C1 segment of cervical spinal cord (tissue), 14 donors: ENCODE data around the gene NNT.
A peak's percentile ranks its signal among the peaks of the same experiment; 100 is the strongest.
"Not testable (repeated sequence)": the region's sequence is repeated elsewhere in the genome, so short reads cannot be mapped to it uniquely, and the experiment has no call there.

Experiments used
- DNase-seq, 14 donors: peaks; one replicate each; lab custom pipeline; 2025; lab: John Stamatoyannopoulos, UW

NNT gene

GRCh38 chr5:43702815-43703214 lies 99.8 kb downstream of the NNT start:
- peak in 1 of 14 donors; percentile 84 for DNase-seq

- DNase-seq = peak in 1 of 14 donors; percentile 10
These were observed 101.3 kb downstream of the NNT start for GRCh38 chr5:43704243-43704642.

GRCh38 chr5:43706576-43706975 lies 103.6 kb downstream of the NNT start:
- DNase-seq = not testable (repeated sequence)

GRCh38 chr5:43711496-43711895 lies 108.5 kb downstream of the NNT start:
- DNase-seq = no peak

GRCh38 chr5:43712081-43712480 lies 109.1 kb downstream of the NNT start:
- DNase-seq = no peak

- DNase-seq = not testable (repeated sequence)
These were observed 116.8 kb downstream of the NNT start for GRCh38 chr5:43719783-43720182.

DNA sequence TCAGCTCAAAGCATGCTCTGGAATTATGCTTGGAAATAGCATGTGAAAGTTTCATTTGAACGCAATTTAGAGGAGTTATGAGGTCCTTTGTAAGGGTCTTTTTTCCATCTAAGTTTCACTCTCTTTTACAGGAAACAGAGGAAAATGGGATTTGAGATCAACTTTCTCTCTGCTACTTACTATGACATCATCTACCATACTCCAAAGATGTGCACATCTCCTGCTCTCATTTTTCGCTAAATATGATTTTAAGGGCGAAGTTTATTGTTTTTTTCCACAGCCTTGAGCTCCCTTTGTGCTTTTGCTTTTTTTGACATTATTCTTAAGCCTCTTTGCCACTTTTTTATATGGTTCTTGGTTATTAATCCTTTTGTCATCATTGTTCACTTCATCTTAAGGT lies 125.6 kb downstream of the NNT start:
- no peak for DNase-seq

GRCh38 chr5:43729846-43730478 lies 127.0 kb downstream of the NNT start:
- DNase-seq = no peak

DNA sequence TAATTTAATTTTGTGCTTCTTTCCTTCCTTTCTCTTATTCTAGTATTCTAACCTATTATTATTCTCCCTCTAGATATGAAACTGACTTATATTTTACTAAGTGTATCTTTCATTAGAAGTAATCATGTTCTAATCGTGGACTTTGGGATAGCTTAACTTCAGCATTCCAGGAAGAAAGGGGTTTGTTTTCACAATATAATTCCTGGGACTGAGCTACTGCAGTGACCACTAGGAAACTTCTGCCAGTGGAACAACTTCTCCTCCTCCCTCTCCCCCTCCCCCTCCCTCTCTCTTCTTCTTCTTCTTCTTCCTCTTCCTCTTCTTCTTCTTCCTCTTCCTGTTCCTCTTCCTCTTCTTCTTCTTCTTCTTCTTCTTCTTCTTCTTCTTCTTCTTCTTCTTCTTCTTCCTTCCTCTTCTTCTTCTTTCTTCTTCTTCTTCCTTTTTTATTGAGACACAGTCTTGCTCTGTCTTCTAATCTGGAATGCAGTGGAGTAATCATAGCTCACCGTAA lies 127.9 kb downstream of the NNT start:
- DNase-seq = no peak

DNA sequence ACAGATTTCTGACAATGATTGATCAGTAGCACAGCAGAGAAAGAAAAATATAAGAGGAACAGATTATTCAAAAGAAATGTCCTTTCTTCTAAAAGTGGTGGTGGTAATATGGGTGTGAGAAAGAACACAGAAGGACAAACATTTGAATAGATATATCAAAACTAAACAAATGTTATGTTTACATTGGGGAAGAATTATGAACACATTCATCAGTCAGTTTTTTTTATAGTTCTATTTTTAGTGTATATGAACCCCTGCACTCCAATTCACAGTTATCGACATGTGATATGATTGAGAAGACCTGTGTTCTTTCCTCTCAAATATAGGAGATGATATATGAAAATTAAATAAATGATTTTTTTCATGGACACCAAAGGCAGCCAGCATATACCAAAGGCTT lies 128.6 kb downstream of the NNT start:
- DNase-seq = no peak

DNA sequence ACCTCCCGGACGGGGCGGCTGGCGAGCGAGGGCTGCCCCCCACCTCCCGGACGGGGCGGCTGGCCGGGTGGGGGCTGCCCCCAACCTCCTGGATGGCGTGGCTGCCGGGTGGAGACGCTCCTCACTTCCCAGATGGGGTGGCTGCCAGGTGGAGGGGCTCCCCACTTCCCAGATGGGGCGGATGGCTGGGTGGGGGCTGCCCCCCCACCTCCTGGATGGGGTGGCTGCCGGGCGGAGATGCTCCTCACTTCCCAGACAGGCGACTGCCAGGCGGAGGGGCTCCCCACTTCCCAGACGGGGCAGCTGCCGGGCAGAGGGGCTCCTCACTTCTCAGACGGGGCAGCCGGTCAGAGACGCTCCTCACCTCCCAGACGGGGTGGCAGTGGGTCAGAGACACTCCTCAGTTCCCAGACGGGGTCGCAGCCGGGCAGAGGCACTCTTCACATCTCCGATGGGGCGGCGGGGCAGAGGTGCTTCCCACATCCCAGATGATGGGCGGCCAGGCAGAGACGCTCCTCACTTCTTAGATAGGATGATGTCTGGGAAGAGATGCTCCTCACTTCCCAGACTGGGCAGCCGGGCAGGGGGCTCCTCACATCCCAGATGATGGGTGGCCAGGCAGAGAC lies 143.1 kb downstream of the NNT start:
- not testable (repeated sequence) for DNase-seq

DNA sequence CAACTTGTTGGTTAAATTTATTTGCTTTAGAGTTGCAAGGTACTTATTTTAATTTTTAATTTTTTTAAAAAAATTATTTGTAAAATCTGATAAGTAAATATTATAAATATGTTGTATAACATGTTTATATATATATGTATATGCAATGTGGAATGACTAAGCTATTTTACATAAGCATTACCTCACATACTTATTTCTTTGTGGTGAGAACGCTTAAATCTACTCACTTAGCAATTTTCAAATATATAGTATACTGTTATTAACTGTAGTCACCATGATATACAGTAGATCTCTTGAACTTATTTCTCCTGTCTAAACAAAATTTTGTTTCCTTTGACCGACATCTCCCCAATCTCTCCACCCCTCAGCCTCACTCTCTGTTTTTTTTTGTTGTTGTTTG lies 147.8 kb downstream of the NNT start:
- no peak for DNase-seq

- DNase-seq = no peak
These were observed 150.1 kb downstream of the NNT start for GRCh38 chr5:43753069-43753468.
